GM18499 (cell line): Measurements from ENCODE around the gene TMOD1.

Experiments used
- ATAC-seq: cut with Tn5 transposase; IDR thresholded peaks from one replicate; pipeline ENCODE4 v1.9.1; 2021; ENCODE audit warnings: moderate number of reproducible peaks; ENCODE audit not compliant: insufficient read depth, unreplicated experiment

TMOD1 gene

GRCh38 chr9:97515662-97516061 lies 14.2 kb downstream of the TMOD1 start:
- ATAC-seq: no peak

- no peak for ATAC-seq
Observed at GRCh38 chr9:97516111-97516510, 14.6 kb downstream of the TMOD1 start.

GRCh38 chr9:97517331-97518089 lies 16.0 kb downstream of the TMOD1 start:
- no peak for ATAC-seq

GRCh38 chr9:97518166-97518908 lies 16.9 kb downstream of the TMOD1 start:
- no peak for ATAC-seq

GRCh38 chr9:97518909-97519307 lies 17.4 kb downstream of the TMOD1 start:
- ATAC-seq: no peak

GRCh38 chr9:97519441-97519970 lies 18.0 kb downstream of the TMOD1 start:
- no peak for ATAC-seq

- no peak for ATAC-seq
Observed at GRCh38 chr9:97521576-97522333, 20.3 kb downstream of the TMOD1 start.

- no peak for ATAC-seq
Observed at GRCh38 chr9:97524424-97524823, 23.0 kb downstream of the TMOD1 start.

GRCh38 chr9:97525451-97525850 lies 24.0 kb downstream of the TMOD1 start:
- no peak for ATAC-seq

GRCh38 chr9:97526895-97527575 lies 25.6 kb downstream of the TMOD1 start:
- ATAC-seq: no peak

GRCh38 chr9:97527626-97528528 lies 26.4 kb downstream of the TMOD1 start:
- no peak for ATAC-seq

GRCh38 chr9:97528529-97529230 lies 27.2 kb downstream of the TMOD1 start:
- ATAC-seq: no peak

GRCh38 chr9:97529363-97530076 lies 28.1 kb downstream of the TMOD1 start:
- ATAC-seq: peak; percentile 78

GRCh38 chr9:97531888-97532376 lies 30.5 kb downstream of the TMOD1 start:
- ATAC-seq: no peak

- ATAC-seq: no peak
Observed at GRCh38 chr9:97534185-97534584, 32.7 kb downstream of the TMOD1 start.

- ATAC-seq: no peak
Observed at GRCh38 chr9:97534961-97535594, 33.6 kb downstream of the TMOD1 start.

GRCh38 chr9:97535771-97536170 lies 34.3 kb downstream of the TMOD1 start:
- ATAC-seq: no peak
